ENCODE data around the gene MED4.

Gene MED4, protein sequence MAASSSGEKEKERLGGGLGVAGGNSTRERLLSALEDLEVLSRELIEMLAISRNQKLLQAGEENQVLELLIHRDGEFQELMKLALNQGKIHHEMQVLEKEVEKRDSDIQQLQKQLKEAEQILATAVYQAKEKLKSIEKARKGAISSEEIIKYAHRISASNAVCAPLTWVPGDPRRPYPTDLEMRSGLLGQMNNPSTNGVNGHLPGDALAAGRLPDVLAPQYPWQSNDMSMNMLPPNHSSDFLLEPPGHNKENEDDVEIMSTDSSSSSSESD

DNA sequence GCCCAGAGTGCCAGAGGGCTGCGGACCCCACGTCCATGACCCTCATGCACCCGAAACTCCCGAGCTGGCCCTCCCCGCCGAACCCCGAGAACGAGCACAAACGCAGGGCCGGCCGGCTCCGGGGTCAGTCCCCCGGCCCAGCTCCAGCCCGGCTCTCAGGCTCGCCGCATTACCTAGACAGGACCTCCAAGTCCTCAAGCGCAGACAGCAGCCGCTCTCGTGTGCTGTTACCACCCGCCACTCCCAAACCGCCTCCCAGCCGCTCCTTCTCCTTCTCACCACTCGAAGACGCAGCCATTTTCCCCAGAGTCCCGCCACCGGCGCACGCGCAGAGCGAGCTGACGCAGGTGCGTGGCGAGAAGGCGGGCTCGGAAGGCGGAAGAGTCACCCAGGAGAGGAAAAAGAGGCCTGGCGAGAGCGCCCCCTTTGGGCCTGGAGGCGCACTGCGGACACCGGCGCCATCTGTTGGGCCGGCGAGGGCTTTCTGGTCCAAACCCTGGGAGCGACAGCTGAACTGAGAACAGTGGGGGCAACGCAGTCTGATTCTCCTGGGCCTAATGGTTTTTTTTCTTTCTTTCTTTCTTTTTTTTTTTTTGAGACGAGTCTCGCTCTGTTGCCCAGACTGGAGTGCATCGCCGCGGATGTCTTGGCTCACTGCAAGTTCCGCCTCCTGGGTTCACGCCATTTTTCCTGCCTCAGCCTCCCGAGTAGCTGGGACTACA, at the start of gene MED4:
MED4 (minus strand) TSS at position 324 of the 722 bp plus-strand sequence; CDS start at position 298, 26 bp downstream.
- Histone ChIP-seq H3K27ac (ENCODE audit: low read depth, low read length) (peak within 1 kb of the TSS; percentile 95), H3K9ac (ENCODE audit: low read length) (peak within 1 kb of the TSS; percentile 97), H3K27me3 (ENCODE audit: control insufficient read depth, insufficient read depth, low read length) (no peaks in the 10 kb centered on the region), H3K4me3 (ENCODE audit: low read depth, low read length) (peak within 1 kb of the TSS; percentile 94), H3K36me3 (ENCODE audit: control insufficient read depth, insufficient read depth, low read length) (no peaks in the 10 kb centered on the region), H3K9me3 (ENCODE audit: control insufficient read depth, insufficient read depth, low read depth, low read length) (peaks cover 2% of the 10 kb centered on the region; the same call in 1 of the 2 replicates), H3K4me1 (ENCODE audit: control insufficient read depth, insufficient read depth, low read length) (peaks cover 27% of the 10 kb centered on the region)

GRCh38 chr13:48144413-48145035, 49.6 kb upstream of the MED4 start:
- Histone ChIP-seq H3K4me3 (ENCODE audit: low read depth, low read length) (no peak overlapping the region), H3K9ac (ENCODE audit: low read length) (no peak overlapping the region), H3K4me1 (ENCODE audit: control insufficient read depth, insufficient read depth, low read length) (no peaks in the 10 kb centered on the region), H3K27me3 (ENCODE audit: control insufficient read depth, insufficient read depth, low read length) (no peaks in the 10 kb centered on the region), H3K9me3 (ENCODE audit: control insufficient read depth, insufficient read depth, low read depth, low read length) (peaks cover 11% of the 10 kb centered on the region; the same call in 1 of the 2 replicates), H3K36me3 (ENCODE audit: control insufficient read depth, insufficient read depth, low read length) (no peaks in the 10 kb centered on the region), H3K27ac (ENCODE audit: low read depth, low read length) (no peak overlapping the region)

- Histone ChIP-seq H3K9ac (ENCODE audit: low read length) (no peak overlapping the region), H3K27ac (ENCODE audit: low read depth, low read length) (no peak overlapping the region), H3K27me3 (ENCODE audit: control insufficient read depth, insufficient read depth, low read length) (no peaks in the 10 kb centered on the region), H3K4me1 (ENCODE audit: control insufficient read depth, insufficient read depth, low read length) (no peaks in the 10 kb centered on the region), H3K4me3 (ENCODE audit: low read depth, low read length) (no peak overlapping the region), H3K9me3 (ENCODE audit: control insufficient read depth, insufficient read depth, low read depth, low read length) (peaks cover 11% of the 10 kb centered on the region; the same call in 1 of the 2 replicates), H3K36me3 (ENCODE audit: control insufficient read depth, insufficient read depth, low read length) (no peaks in the 10 kb centered on the region)
These were observed 47.5 kb upstream of the MED4 start for GRCh38 chr13:48142436-48142835.

DNA sequence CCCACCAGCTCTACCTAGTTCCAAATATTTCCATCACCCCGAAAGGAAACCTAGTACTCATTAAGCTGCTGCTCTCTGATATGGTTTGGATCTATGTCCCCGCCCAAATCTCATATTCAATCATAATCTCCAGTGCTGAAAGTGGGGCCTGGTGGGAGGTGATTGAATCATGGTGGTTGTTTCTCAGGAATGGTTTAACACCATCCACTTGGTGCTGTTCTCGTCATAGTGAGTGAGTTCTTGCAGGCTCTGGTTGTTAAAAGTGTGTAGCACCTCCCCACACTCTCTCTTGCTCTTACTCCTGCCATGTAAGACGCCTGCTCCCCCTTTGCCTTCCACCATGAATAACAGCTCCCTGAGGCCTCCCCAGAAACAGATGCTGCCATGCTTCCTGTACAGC, 43.4 kb upstream of the MED4 start:
- Histone ChIP-seq H3K9me3 (ENCODE audit: control insufficient read depth, insufficient read depth, low read depth, low read length) (peaks cover 7% of the 10 kb centered on the region; the same call in 1 of the 2 replicates), H3K4me3 (ENCODE audit: low read depth, low read length) (no peak overlapping the region), H3K27ac (ENCODE audit: low read depth, low read length) (no peak overlapping the region)

GRCh38 chr13:48132961-48133360, 38.1 kb upstream of the MED4 start:
- no peaks in the 10 kb centered on the region for H3K36me3 ChIP-seq (ENCODE audit: control insufficient read depth, insufficient read depth, low read length)
- H3K27me3 ChIP-seq (ENCODE audit: control insufficient read depth, insufficient read depth, low read length), result no peaks in the 10 kb centered on the region
- H3K4me1 ChIP-seq (ENCODE audit: control insufficient read depth, insufficient read depth, low read length), result peaks cover 5% of the 10 kb centered on the region; the same call in 1 of the 2 replicates
- no peaks in the 10 kb centered on the region for H3K9me3 ChIP-seq (ENCODE audit: control insufficient read depth, insufficient read depth, low read depth, low read length)
- no peak overlapping the region for H3K27ac ChIP-seq (ENCODE audit: low read depth, low read length)
- no peak overlapping the region for H3K9ac ChIP-seq (ENCODE audit: low read length)
- H3K4me3 ChIP-seq (ENCODE audit: low read depth, low read length), result no peak overlapping the region

More for the DNA sequence above, 43.4 kb upstream of the MED4 start:
- Histone ChIP-seq H3K27me3 (ENCODE audit: control insufficient read depth, insufficient read depth, low read length) (no peaks in the 10 kb centered on the region), H3K4me1 (ENCODE audit: control insufficient read depth, insufficient read depth, low read length) (no peaks in the 10 kb centered on the region), H3K36me3 (ENCODE audit: control insufficient read depth, insufficient read depth, low read length) (no peaks in the 10 kb centered on the region), H3K9ac (ENCODE audit: low read length) (no peak overlapping the region)

GRCh38 chr13:48131533-48131932, 36.6 kb upstream of the MED4 start:
- no peak overlapping the region for H3K9ac ChIP-seq (ENCODE audit: low read length)
- H3K27me3 ChIP-seq (ENCODE audit: control insufficient read depth, insufficient read depth, low read length), result no peaks in the 10 kb centered on the region

DNA sequence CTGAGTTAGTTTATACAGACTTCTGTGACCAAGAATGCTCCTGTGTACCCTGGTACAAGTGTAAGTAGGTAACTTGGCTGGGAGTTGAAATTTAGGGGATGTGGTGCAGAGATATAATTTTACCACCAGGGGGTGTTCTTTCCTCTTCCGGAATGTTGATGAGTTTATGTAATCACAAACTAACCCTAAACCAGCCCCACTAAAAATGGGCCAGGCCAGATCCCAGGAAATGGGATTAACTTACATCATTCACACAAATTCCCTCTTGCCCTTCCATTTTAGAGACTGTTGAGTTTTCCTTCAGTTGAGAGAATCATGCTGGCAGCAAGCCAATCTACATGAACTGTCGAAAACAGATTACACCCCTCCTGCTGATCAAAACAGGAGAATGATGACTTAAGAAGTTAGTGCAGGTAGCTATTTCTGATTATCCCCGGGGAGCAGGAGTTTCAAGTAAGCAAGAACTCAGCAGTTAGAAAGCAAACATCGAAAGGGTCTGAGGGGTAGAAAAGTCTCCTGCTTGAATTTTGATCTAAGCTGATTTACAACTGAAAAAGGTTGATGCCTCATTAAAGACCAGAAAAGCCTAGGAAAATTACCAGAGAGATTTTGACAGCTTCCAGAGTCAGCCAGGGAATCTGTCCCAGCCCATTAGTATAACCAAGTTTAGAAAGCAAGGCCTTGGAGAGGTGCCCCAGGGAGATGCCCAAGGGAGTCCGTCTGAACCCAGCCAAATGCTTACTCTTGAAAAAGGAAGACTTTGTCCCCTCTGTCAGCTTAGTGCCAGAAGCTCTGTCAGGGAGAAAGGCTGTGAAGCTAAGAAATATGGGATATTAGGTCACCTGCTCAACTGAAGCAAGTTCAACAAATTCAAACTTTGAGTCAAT, 32.3 kb upstream of the MED4 start:
- Histone ChIP-seq H3K27me3 (ENCODE audit: control insufficient read depth, insufficient read depth, low read length) (no peaks in the 10 kb centered on the region), H3K36me3 (ENCODE audit: control insufficient read depth, insufficient read depth, low read length) (no peaks in the 10 kb centered on the region), H3K4me3 (ENCODE audit: low read depth, low read length) (no peak overlapping the region), H3K9ac (ENCODE audit: low read length) (peak overlapping the region; percentile 30), H3K4me1 (ENCODE audit: control insufficient read depth, insufficient read depth, low read length) (peaks cover 18% of the 10 kb centered on the region), H3K27ac (ENCODE audit: low read depth, low read length) (peak overlapping the region; percentile 48; the same call in 1 of the 2 replicates), H3K9me3 (ENCODE audit: control insufficient read depth, insufficient read depth, low read depth, low read length) (no peaks in the 10 kb centered on the region)

More at GRCh38 chr13:48131533-48131932, 36.6 kb upstream of the MED4 start:
- no peaks in the 10 kb centered on the region for H3K9me3 ChIP-seq (ENCODE audit: control insufficient read depth, insufficient read depth, low read depth, low read length)
- no peaks in the 10 kb centered on the region for H3K36me3 ChIP-seq (ENCODE audit: control insufficient read depth, insufficient read depth, low read length)
- no peak overlapping the region for H3K4me3 ChIP-seq (ENCODE audit: low read depth, low read length)
- no peak overlapping the region for H3K27ac ChIP-seq (ENCODE audit: low read depth, low read length)
- peaks cover 14% of the 10 kb centered on the region for H3K4me1 ChIP-seq (ENCODE audit: control insufficient read depth, insufficient read depth, low read length)

DNA sequence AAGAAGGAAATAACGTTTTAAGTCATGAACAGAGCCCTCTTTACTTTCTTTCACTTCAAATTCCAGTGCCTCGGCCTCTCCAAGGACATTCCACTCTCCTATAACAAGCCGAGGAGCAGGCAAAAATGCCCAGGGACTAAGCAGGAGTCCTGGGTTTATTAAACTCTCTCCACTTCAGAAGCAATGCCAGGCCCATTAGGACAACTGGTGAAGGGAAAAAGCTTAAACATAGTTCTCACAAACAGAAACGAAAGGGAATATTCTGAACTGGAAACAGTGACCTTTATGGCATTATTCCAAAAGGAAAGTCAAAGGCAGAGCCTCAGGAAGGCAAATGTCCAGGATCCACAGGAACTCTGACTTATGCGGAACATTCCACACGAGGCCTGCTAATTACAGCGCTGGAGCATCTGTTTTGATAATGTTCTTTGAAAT, 30.9 kb upstream of the MED4 start:
- no peak overlapping the region for H3K9ac ChIP-seq (ENCODE audit: low read length)
- H3K4me1 ChIP-seq (ENCODE audit: control insufficient read depth, insufficient read depth, low read length), result peaks cover 13% of the 10 kb centered on the region
- H3K36me3 ChIP-seq (ENCODE audit: control insufficient read depth, insufficient read depth, low read length), result no peaks in the 10 kb centered on the region
- no peak overlapping the region for H3K4me3 ChIP-seq (ENCODE audit: low read depth, low read length)
- no peak overlapping the region for H3K27ac ChIP-seq (ENCODE audit: low read depth, low read length)
- H3K9me3 ChIP-seq (ENCODE audit: control insufficient read depth, insufficient read depth, low read depth, low read length), result no peaks in the 10 kb centered on the region
- no peaks in the 10 kb centered on the region for H3K27me3 ChIP-seq (ENCODE audit: control insufficient read depth, insufficient read depth, low read length)

GRCh38 chr13:48123812-48124211, 28.9 kb upstream of the MED4 start:
- Histone ChIP-seq H3K4me1 (ENCODE audit: control insufficient read depth, insufficient read depth, low read length) (peaks cover 13% of the 10 kb centered on the region), H3K27me3 (ENCODE audit: control insufficient read depth, insufficient read depth, low read length) (no peaks in the 10 kb centered on the region), H3K27ac (ENCODE audit: low read depth, low read length) (no peak overlapping the region), H3K36me3 (ENCODE audit: control insufficient read depth, insufficient read depth, low read length) (no peaks in the 10 kb centered on the region), H3K4me3 (ENCODE audit: low read depth, low read length) (no peak overlapping the region), H3K9me3 (ENCODE audit: control insufficient read depth, insufficient read depth, low read depth, low read length) (no peaks in the 10 kb centered on the region), H3K9ac (ENCODE audit: low read length) (no peak overlapping the region)

GRCh38 chr13:48121733-48122132, 26.8 kb upstream of the MED4 start:
- Histone ChIP-seq H3K27me3 (ENCODE audit: control insufficient read depth, insufficient read depth, low read length) (no peaks in the 10 kb centered on the region), H3K9me3 (ENCODE audit: control insufficient read depth, insufficient read depth, low read depth, low read length) (no peaks in the 10 kb centered on the region), H3K4me1 (ENCODE audit: control insufficient read depth, insufficient read depth, low read length) (peaks cover 4% of the 10 kb centered on the region; the same call in 1 of the 2 replicates), H3K27ac (ENCODE audit: low read depth, low read length) (no peak overlapping the region), H3K9ac (ENCODE audit: low read length) (no peak overlapping the region), H3K36me3 (ENCODE audit: control insufficient read depth, insufficient read depth, low read length) (no peaks in the 10 kb centered on the region), H3K4me3 (ENCODE audit: low read depth, low read length) (no peak overlapping the region)

Measured in HUES6 (cell line).